Measurements from ENCODE around the gene ZNF614.

- TF ChIP-seq CTCF (IDR thresholded peaks at IDR 0.05), result no peak
- no peak for TF ChIP-seq POLR2A (IDR thresholded peaks at IDR 0.05)
Measured at GRCh38 chr19:52010674-52011073, 17.5 kb downstream of the ZNF614 start.

Data from uterus (tissue), 2 donors.